Measurements from ENCODE around the gene SALL2. TPM values are rescaled to one million over a fixed set of nuclear protein-coding genes. Genes with fewer than 3 reads are reported as not detected.
A peak's percentile ranks its signal among the peaks of the same experiment; 100 is the strongest.

The SALL2 gene
- total RNA-seq, 1 experiment from 2014 or later = 239 TPM

DNA sequence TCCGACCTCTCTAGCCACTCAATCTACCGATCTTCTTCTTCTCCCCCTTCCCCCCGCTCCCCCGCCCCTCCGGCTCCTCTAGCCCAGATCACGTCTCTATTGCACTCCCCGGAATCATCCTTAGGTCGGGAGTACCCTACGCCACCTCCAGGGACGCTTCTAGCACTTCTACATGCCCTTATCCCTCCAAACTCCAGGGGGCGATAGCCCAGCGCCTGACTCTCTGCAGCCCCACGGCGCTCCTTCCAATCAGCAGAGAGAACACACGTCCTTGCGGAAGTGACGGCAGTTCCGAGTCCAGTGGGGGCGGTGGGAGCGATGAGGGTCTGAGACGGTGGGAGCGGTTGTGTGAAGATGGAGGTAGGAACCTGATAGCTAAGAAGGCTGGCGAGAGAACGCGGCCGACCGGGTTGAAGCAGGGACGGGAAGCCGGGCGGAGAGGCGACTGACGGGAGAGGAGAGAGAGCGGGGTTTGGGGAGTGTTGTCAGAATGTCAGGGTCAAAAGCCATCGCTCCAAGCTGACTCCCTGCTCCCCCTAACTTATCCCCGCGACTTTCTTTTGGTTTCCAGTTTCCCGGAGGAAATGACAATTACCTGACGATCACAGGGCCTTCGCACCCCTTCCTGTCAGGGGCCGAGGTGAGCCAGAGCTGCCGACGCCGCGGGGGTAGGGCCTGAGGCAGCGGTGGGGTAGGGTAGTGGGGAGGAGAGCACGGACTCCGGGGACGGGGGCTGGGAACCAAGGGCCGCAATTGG is 49.0 kb downstream of the SALL2 start, which contains the start of the genes RAB2B and TOX4:
RAB2B (minus strand) TSS at position 35 of the 757 bp plus-strand sequence. CDS start 87 bp downstream, outside the sequence.
TOX4 (plus strand) TSS at position 271 of the 757 bp plus-strand sequence; CDS start at position 355, 84 bp downstream.
- Mint-ChIP-seq H3K9me3 (no peaks in the 10 kb centered on the region), H3K4me1 (peaks cover 12% of the 10 kb centered on the region), H3K36me3 (peaks cover 27% of the 10 kb centered on the region), H3K27me3 (ENCODE audit: low read depth) (no peaks in the 10 kb centered on the region), H3K27ac (peak within 1 kb of the TSS; percentile 99), H3K4me3 (peak within 1 kb of the TSS; percentile 100)
- DNase-seq (ENCODE audit: low spot score) (peak; percentile 97), ATAC-seq (peak; percentile 99)
- ChIA-PET CTCF (interaction anchor here (0.6 to 3.9 kb wide), 24 partner anchors 11 to 246 kb away, joined by 3 to 21 read pairs (median 3); partner anchors contain the start of genes CHD8, METTL3 and SALL2), POLR2A (interaction anchor here (0.7 to 2.0 kb wide), 4 partner anchors 21 to 49 kb away, joined by 4 to 10 read pairs (median 6); partner anchors contain the start of genes CHD8, METTL3 and SALL2)
- no peak for TF ChIP-seq SOX15 (CRISPR knock-in tag; IDR thresholded peaks at IDR 0.05)
- TF ChIP-seq E2F1 (CRISPR knock-in tag; IDR thresholded peaks at IDR 0.05) = no peak
- no peak for TF ChIP-seq GTF2I (CRISPR knock-in tag; conservative IDR thresholded peaks at IDR 0.05)
- TF ChIP-seq HMGA2 (CRISPR knock-in tag; IDR thresholded peaks at IDR 0.05) = no peak
- TF ChIP-seq MXD4 (CRISPR knock-in tag; IDR thresholded peaks at IDR 0.05; ENCODE audit: borderline replicate concordance) = no peak
- peak; percentile 98 for TF ChIP-seq FOXK1 (CRISPR knock-in tag; IDR thresholded peaks at IDR 0.05)
- TF ChIP-seq, protein P1, sequence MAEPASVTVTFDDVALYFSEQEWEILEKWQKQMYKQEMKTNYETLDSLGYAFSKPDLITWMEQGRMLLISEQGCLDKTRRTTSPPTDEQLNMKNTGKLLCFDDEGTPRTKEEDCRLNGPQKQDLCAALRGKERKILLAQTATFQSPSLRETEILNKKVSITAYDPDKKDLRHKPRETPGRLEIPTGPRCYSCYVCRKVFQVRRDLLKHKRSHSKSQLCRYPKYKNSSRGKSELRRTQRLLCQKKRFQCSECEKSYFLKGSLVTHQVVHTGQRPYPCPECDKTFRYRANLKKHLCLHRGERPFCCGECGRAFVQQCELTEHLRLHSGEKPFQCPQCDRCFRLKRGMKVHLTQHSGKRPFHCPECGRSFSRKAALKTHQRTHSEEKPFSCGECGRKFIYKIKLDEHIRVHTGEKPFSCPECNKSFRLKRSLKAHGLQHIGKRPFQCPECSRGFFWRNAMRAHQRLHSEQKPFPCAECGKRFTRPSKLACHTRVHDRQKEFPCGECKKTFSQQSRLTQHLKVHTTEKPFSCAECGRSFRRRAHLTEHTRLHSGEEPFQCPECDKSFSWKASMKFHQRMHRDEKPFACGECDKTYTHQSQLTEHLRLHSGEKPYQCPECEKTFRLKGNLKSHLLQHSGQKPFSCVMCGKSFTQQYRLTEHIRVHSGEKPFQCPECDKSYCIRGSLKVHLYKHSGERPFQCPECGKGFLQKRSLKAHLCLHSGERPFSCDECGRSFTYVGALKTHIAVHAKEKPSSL (CRISPR knock-in tag; conservative IDR thresholded peaks at IDR 0.05) = no peak
- TF ChIP-seq ZNF396 (CRISPR knock-in tag; IDR thresholded peaks at IDR 0.05; ENCODE audit: borderline replicate concordance) = no peak
- TF ChIP-seq ZBTB21 (CRISPR knock-in tag; IDR thresholded peaks at IDR 0.05; ENCODE audit: borderline replicate concordance) = no peak
- TF ChIP-seq, protein P2, sequence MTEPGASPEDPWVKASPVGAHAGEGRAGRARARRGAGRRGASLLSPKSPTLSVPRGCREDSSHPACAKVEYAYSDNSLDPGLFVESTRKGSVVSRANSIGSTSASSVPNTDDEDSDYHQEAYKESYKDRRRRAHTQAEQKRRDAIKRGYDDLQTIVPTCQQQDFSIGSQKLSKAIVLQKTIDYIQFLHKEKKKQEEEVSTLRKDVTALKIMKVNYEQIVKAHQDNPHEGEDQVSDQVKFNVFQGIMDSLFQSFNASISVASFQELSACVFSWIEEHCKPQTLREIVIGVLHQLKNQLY (CRISPR knock-in tag; IDR thresholded peaks at IDR 0.05) = no peak
- TF ChIP-seq, protein P3, sequence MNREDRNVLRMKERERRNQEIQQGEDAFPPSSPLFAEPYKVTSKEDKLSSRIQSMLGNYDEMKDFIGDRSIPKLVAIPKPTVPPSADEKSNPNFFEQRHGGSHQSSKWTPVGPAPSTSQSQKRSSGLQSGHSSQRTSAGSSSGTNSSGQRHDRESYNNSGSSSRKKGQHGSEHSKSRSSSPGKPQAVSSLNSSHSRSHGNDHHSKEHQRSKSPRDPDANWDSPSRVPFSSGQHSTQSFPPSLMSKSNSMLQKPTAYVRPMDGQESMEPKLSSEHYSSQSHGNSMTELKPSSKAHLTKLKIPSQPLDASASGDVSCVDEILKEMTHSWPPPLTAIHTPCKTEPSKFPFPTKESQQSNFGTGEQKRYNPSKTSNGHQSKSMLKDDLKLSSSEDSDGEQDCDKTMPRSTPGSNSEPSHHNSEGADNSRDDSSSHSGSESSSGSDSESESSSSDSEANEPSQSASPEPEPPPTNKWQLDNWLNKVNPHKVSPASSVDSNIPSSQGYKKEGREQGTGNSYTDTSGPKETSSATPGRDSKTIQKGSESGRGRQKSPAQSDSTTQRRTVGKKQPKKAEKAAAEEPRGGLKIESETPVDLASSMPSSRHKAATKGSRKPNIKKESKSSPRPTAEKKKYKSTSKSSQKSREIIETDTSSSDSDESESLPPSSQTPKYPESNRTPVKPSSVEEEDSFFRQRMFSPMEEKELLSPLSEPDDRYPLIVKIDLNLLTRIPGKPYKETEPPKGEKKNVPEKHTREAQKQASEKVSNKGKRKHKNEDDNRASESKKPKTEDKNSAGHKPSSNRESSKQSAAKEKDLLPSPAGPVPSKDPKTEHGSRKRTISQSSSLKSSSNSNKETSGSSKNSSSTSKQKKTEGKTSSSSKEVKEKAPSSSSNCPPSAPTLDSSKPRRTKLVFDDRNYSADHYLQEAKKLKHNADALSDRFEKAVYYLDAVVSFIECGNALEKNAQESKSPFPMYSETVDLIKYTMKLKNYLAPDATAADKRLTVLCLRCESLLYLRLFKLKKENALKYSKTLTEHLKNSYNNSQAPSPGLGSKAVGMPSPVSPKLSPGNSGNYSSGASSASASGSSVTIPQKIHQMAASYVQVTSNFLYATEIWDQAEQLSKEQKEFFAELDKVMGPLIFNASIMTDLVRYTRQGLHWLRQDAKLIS (CRISPR knock-in tag; IDR thresholded peaks at IDR 0.05; ENCODE audit: borderline replicate concordance) = no peak
- no peak for TF ChIP-seq ETV6 (CRISPR knock-in tag; IDR thresholded peaks at IDR 0.05)
- TF ChIP-seq NFATC4 (CRISPR knock-in tag; IDR thresholded peaks at IDR 0.05) = no peak
- TF ChIP-seq TEAD1 (CRISPR knock-in tag; IDR thresholded peaks at IDR 0.05) = no peak
- no peak for TF ChIP-seq JUN (CRISPR knock-in tag; IDR thresholded peaks at IDR 0.05)
- TF ChIP-seq CREB1 (CRISPR knock-in tag; IDR thresholded peaks at IDR 0.05) = no peak
- TF ChIP-seq ZNF317 (CRISPR knock-in tag; IDR thresholded peaks at IDR 0.05; ENCODE audit: borderline replicate concordance, low read depth) = 0 out of 2 replicates have a peak, but pooled peaks have one; percentile 10
- TF ChIP-seq GABPB1 (CRISPR knock-in tag; IDR thresholded peaks at IDR 0.05) = peak; percentile 87
- TF ChIP-seq ZNF416 (CRISPR knock-in tag; IDR thresholded peaks at IDR 0.05) = no peak
- TF ChIP-seq, protein P4, sequence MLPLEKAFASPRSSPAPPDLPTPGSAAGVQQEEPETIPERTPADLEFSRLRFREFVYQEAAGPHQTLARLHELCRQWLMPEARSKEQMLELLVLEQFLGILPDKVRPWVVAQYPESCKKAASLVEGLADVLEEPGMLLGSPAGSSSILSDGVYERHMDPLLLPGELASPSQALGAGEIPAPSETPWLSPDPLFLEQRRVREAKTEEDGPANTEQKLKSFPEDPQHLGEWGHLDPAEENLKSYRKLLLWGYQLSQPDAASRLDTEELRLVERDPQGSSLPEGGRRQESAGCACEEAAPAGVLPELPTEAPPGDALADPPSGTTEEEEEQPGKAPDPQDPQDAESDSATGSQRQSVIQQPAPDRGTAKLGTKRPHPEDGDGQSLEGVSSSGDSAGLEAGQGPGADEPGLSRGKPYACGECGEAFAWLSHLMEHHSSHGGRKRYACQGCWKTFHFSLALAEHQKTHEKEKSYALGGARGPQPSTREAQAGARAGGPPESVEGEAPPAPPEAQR (CRISPR knock-in tag; IDR thresholded peaks at IDR 0.05) = no peak
- no peak for TF ChIP-seq HMGXB4 (CRISPR knock-in tag; IDR thresholded peaks at IDR 0.05)
- no peak for TF ChIP-seq ATF1 (CRISPR knock-in tag; IDR thresholded peaks at IDR 0.05)
- no peak for TF ChIP-seq AR (CRISPR knock-in tag; IDR thresholded peaks at IDR 0.05)
